GM12874 (cell line): ENCODE data around the gene TSR3.

ENCODE experiments used
- TF ChIP-seq, protein P1 (sequence below): IDR thresholded peaks from 2 replicates; pipeline ENCODE4 v1.5.1; 2011; ENCODE audit warnings: low read depth, mild to moderate bottlenecking, control low read depth, low read length, moderate library complexity; ENCODE audit not compliant: insufficient read depth

Gene TSR3

DNA sequence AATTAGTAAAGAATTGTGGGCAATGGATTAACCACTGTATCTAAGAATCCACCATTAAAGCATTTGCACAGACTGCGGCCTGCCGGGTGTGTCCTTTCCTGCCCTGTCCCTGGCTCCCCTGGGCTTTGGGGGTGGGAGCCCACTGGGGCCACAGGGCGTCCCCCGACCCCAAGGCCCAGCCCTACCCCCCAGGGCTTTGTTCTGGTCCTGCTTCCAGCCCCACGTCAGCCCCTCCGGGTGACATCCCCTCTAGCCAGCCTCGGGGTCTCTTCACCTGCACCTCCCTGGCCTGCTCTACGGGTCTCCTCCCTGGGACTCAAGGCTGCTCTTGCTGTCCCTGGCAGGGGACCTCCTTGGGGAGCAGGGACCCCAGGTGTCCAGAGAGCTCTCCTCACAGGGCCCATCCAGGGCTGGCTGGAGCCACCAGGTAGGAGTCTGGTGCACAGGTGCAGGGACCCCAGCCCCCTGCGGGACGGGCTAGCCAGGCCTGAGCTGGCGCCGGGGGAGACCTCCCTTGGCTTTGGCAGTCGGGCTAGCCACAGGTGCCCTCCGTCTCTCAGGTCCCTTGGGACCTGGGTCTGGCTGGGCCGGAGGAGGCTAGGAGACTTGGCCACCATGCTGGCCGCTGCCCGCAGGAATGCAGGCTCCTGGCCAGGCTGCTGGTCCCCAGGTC, 24.6 kb downstream of the TSR3 start:
- TF ChIP-seq, protein P1, sequence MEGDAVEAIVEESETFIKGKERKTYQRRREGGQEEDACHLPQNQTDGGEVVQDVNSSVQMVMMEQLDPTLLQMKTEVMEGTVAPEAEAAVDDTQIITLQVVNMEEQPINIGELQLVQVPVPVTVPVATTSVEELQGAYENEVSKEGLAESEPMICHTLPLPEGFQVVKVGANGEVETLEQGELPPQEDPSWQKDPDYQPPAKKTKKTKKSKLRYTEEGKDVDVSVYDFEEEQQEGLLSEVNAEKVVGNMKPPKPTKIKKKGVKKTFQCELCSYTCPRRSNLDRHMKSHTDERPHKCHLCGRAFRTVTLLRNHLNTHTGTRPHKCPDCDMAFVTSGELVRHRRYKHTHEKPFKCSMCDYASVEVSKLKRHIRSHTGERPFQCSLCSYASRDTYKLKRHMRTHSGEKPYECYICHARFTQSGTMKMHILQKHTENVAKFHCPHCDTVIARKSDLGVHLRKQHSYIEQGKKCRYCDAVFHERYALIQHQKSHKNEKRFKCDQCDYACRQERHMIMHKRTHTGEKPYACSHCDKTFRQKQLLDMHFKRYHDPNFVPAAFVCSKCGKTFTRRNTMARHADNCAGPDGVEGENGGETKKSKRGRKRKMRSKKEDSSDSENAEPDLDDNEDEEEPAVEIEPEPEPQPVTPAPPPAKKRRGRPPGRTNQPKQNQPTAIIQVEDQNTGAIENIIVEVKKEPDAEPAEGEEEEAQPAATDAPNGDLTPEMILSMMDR, result no peak

DNA sequence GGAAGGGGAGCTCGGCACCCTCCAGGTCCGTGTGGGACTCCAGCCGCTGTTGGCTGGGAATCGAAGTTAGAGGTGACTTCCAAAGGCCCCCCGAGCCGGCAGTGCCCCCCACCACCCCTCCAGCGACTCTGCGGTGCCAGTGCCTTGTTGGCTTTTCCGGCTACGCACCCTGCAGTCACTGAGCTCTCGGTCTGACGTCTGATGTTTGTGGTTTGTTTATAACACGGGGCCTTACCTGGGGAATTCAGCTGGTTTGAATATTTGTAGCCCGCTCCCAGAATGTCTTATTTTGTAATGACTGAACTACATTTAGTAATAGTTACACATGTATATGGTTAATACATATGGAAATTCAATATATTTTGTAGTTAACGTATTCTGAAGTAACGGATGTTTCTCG, 25.3 kb downstream of the TSR3 start:
- TF ChIP-seq, protein P1, result no peak

DNA sequence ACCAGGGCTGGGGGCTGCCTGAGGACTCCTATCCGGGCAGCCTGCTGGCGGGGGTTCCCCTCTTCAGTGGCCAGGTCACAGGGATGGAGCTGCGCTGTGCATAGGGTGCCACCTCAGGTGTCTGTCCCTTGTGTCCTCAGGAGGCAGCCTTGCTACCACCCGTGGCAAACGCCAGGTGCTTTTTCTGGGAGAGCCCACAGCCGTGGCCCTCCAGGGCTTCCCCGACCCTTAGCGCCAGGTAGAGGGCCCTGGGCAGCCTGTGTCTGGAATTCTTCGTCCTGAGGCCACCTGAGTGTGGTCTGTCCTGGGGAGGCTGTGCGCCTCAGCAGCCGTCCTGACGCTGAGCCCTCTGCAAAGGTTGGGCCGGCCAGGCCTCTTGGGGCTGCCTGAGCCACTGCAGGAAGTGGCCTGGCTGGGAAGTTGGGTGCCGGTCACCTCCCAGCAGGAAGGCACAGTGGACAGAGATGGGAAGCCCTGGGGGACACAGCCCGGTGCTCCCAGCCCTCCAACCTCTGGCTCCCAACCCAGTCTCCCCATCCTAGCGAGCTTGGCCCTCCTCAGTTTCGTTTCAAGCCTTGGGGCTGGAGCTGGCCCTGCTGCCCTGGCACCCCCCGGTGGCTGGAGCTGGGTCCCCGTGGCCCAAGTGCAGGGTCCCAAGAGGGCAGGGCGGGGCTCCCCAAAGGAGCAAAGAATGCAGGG, 25.9 kb downstream of the TSR3 start:
- TF ChIP-seq, protein P1, result no peak

DNA sequence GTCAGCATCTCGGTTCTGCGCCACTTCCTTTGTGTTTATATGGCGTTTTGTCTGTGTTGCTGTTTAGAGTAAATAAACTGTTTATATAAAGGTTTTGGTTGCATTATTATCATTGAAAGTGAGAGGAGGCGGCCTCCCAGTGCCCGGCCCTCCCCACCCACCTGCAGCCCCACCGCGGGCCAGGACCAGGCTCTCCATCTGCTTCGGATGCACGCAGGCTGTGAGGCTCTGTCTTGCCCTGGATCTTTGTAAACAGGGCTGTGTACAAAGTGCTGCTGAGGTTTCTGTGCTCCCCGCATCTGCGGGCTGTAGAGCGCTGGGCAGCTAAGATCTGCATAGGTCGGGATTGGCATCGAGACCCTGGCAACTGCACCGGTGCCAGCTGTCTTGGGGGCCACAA, 26.4 kb downstream of the TSR3 start:
- TF ChIP-seq, protein P1, result no peak

DNA sequence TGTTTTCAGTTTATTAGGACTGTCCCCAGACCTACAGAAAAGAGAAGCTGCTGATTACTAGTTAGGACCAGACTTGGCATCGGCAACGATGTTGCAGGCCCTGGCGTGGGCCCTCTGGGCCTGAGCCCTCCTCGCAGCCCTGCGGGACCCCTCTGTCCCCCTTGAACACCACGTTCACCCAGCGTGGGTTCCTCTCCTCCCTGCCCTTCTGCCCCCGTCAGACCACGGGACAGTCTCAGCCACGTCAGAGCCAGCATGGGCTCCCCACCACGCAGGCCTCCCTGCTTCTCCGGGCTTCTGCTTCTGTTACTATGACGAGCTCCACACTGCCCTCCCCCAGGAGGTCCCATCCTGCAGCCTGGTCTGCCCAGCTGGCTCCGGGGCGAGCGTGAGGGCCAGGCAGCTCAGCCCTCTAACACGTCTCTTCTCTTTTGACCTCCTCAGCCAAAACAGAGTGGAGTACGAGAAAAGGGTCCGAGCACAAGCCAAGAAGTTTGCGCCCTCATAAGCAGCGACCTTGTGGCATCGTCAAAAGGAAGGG, 27.3 kb downstream of the TSR3 start:
- TF ChIP-seq, protein P1, result no peak

DNA sequence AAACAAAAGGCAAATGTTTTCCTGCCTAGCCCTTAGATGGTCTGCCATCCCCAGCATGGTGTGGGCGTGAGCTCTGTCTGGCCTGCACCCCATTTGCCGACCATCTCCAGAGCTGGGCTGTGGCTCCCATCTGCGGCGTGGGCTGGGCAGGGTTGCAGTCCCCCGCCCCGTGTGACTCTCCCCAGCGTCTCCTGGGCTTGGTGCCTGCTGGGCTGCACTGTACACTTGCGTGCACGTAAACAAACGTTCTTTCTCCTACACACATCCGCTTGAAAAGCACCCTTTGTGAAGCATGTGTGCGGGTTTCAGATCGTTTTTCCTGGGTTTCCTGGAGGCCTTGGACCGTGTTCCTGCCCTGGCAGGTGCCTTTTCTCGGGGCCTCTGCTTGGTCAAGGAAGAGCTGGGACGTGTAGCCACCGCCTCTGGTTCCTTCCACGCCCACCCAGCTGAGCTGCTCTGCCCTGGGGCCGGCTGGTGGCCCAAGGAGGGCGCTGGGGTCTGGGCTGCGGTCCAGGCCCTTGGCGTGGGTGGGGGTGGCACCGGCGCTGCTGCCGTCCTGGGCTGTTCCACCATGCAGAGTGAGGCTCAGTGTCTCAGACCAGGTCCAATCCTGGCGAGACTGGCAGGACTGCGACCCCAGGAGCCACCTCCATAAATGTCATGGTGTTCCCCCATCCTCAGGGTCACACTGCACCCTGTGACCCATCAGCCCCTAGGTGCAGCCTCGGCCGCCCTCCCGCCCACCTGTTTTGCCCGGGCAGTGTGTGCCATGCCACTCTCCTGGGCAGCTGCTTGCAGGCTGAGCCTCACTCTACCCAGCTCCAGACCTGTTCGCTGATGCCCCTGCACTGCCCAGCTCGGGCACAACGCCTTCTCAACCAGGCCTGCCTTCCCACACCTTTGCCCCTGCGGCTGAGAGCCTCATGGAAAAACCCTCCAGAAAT, 28.1 kb downstream of the TSR3 start:
- TF ChIP-seq, protein P1, result no peak

DNA sequence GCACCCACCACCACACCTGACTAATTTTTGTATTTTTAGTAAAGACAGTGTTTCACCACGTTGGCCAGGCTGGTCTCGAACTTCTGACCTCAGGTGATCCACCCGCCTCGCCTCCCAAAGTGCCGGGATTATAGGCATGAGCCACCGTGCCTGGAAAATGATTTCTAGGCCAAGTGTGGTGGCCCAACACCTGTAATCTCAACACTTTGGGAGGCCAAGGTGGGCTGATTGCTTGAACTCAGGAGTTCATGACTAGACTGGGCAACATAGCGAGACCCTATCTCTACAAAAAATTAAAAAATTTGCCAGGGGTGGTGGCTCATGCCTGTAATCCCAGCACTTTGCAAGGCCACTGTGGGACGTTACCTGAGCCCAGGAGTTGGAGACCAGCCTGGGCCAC, 29.3 kb downstream of the TSR3 start:
- TF ChIP-seq, protein P1, result no peak
